T-helper 22 cell (primary cell): Measurements from ENCODE around the gene CPLX3.

Experiments
- DNase-seq: peaks from one replicate; pipeline ENCODE4 v3.0.0-alpha.2; 2020; ENCODE audit warnings: low read depth

The CPLX3 gene

DNA sequence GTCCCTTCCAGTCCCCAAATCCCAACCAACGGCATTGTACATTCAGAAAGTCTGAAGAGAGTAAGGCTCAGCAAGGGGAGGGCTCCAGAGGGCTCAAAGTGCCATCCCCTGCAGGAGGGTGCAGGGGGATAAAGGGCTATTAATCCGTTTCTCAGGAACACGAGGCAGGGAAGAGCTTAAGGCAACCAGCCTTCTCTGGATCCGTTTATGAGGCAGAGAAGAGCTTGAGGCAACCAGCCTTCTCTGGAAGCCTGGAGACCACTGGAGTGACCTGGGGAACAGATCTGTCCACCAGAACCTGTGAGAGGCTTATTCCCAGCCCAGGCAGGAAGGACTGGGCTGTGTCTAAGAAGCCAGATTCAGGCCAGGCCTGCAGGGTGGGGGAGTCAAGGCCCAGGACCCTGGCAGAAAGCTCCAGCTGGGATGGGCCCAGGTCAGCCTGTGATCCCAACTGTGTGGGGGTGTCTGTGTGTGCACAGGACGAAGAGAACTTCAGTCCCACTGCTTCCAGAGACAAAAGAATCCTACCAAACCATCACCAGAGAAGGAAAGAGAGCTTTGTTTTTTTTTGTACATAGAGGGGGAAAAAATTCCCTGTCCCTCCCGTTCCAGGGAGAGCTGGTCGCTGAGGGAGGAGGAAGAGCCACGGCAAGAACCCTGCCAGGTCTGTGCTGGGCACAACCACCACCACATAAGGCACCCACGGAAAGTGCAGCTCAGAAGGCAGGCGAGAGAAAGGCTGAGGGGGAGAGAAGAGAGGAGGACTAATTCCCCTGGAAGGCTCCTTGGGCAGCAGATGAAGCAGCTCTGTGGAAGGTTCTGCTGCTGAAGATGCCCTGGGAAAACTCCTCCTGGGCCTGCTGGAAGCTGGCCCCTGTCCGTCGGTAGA lies 18.1 kb downstream of the CPLX3 start:
- DNase-seq = no peak

GRCh38 chr15:74845208-74845568 lies 18.8 kb downstream of the CPLX3 start:
- DNase-seq = no peak

DNA sequence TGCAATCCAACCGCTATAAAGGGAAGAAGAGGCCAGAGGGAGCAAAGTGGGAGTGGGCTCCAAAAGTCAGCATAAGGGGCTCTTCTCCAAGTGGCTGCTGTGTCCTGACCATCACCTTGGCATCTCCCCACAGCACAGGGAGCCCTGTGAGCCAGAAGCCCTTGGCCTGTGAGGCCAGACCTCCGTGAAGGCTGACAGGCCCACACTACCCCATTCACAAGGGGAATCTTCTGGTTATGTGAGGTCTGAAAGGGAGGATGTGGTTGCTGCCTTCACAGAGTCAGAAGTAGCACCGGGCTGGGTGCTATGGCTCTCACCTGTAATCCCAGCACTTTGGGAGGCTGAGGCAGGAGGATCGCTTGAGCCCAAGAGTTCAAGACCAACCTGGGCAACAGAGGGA lies 19.2 kb downstream of the CPLX3 start:
- no peak for DNase-seq

DNA sequence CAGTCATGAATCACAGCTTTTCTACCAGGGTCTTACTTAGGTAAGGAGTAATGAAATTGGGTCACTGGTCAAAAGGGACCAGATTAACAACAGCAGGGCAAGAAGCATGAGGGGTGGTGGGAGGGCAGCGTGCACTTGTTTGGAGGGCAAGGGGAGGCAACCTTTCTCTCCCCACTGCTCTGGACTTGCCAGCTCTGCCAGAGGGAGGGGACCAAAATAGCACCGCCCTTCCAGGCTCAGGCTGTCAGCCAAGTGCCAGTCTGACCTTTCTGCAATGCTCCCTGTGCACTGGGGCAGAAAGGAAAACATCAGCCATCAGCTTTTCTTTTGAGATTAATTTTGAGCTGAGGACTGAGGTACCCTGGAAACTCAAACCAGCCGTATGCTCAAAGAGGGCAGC lies 21.0 kb downstream of the CPLX3 start:
- no peak for DNase-seq

DNA sequence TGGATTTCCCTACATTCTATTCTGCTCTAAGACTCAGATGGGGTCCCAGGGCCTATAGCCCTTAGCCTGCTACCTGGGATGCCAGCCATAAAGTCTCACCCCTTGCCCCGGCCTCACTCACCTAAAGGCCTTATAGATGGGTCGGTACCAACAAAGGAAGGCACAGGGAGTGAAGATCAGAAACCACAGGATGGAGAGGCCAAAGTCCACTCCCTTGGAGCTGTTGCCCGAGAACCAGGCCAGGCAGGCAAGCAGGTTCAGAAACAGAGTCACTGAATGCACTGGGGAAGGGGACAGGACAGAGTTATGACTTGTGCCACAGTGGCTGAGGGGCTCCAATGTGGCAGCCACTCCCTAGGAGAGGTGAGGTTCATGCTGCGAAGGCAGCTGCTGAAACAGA lies 24.0 kb downstream of the CPLX3 start:
- no peak for DNase-seq

- no peak for DNase-seq
Measured at GRCh38 chr15:74851960-74852359, 25.5 kb downstream of the CPLX3 start.

DNA sequence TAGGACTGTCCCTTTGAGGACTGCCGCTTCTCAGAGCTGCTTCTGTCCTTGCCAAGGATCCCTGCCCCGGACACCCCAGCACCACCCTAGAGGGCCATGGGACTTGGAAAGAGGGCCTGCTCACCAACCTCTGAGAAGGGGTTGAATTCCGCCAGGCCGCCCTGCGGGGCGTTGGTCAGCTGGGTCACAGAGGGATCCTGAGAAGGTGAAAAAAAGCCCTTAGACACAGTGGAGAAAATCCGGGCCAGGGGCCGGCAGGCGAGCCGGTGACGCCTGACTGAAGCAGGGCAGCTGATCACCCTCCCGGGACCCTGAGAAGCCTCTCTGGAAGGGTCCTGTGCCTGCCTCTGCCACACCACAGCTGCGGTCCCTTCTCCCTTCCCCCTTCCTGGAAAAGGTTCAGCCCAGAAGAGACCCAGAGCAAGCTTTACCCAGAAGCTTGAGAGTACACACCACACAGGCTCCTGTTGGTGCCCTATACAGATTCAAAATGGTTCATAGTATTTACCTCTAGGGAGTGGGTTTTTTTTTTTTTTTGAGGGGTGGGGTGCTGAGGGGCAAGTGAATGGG lies 28.1 kb downstream of the CPLX3 start:
- no peak for DNase-seq

GRCh38 chr15:74855857-74856256 lies 29.4 kb downstream of the CPLX3 start:
- no peak for DNase-seq

GRCh38 chr15:74856537-74856936 lies 30.1 kb downstream of the CPLX3 start:
- no peak for DNase-seq

DNA sequence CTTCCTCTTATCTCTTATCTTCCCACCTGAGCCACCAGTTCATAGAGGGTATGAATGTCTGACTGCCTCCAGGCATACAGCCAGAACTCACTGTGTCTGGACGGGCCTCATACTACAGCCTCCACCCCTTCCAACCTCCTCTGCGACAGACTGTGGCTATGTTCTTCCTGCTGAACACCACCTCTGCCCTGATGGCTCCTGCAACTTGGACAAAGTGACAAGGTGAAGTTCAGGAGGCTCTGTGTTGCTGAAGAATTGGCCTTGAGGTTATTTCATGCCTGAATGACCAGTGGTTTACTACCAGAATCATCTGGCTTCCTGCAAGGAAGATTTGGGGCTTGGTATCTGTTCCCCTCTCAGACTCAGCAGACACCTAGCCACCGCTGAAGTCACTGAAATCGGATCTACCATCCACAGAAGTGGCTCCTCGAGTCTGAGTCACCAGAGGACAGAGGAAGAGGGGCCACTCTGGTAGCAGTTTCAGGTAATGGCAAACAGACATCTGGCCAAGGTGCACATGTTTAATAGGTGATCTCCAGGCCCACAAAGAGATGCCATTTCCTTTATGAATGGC lies 30.7 kb downstream of the CPLX3 start:
- DNase-seq = no peak

GRCh38 chr15:74857671-74858368 lies 31.4 kb downstream of the CPLX3 start:
- DNase-seq = no peak

- no peak for DNase-seq
Measured at GRCh38 chr15:74858369-74858740, 31.9 kb downstream of the CPLX3 start.

GRCh38 chr15:74863239-74864056 lies 37.0 kb downstream of the CPLX3 start:
- no peak for DNase-seq

DNA sequence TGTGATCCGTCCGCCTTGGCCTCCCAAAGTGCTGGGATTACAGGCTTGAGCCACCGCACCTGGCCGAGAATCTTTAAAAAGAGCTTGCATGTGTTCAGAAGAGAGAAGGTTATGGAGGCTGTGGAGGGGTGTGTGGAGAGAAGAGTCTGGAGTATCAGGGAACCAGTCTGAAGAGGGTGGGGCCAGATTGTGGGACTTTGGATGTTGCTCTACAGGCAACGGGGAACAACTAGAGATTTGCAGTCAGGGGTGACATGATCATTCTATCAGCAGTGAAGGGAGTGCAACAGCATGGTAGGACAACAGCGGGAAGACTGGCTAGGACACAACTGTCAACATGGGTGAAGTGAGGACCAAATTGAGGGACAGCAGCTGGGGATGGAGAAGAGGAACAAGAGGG lies 37.9 kb downstream of the CPLX3 start:
- DNase-seq = no peak

DNA sequence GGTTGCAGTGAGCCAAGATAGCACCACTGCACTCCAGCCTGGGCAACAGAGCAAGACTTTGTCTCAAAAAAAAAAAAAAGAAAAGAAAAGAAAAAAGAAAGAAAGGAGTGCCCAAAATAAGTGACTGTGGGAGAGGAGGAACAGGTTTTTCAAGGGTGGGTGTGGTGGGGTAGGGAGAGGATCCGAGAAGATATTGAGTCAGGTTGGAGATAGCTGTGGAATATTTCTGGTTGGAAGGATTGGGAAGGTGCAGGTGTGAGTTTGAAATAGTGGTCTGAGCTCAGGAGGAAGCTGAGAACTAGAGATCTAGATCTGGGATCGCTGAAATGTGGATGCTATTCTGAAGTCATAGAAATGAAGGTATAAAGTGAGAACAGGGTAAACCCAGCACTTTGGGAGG lies 38.9 kb downstream of the CPLX3 start:
- DNase-seq = no peak

DNA sequence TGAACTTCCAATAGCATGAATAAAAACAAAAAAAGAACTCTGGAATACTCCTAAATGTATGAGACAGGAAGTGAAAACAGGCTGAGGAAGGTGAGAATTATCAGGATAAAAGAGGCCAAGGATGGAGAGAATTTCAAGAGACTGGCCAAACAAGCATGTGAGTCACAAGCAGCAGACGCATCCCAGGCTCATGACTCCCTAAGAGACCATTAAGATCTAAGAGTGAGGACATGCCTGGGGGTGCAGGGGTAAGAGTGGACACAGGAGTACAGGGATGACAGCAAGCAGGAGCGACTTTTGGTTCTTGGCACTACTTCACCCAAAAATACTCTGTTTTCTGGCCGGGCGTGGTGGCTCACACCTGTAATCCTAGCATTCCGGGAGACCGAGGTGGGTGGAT lies 39.7 kb downstream of the CPLX3 start:
- DNase-seq = no peak

DNA sequence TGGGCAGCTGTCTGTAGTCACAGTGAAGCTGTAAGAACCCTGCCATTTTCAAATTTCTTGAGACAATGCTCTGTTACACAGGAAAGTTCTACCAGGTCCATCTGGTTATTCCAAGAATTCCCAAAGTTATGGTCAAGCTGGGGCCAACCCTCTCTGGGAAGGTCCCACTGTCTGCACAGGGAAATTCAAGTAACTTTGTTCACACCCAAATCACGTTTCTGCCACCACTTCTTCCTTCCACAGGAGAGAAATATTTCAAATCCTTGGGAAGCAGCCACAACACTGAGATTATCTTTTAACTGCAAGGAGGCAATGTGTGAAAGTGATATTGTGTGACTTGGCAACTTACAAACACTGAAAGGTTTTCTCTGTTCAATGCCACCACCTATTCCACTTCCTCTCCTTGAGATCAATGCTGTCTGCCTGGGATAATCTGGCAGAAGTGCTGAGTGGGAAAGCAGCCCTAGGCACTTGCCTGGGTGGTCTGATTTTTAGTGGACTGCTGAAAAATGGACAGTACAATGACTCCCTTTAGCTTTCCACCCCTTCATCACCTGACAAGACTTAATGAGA lies 41.1 kb downstream of the CPLX3 start:
- no peak for DNase-seq

DNA sequence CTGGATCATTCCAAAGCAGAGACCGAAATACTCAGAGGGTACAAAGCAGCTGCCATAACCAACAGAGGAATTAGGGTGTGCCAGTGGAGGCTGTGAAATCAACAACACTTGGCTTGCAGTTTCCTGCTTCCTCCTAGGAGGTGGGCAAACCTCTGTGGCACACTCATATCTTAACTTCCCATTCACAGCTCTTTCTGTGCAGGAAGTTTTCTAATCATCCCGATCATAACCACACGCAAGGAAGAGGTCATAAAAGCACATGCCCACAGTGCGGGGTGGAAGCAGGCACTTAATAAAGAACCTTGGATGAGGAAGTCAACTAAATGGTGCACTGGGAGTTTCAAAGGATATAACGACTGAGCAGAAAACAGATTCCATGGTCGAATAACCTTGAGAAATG lies 41.6 kb downstream of the CPLX3 start:
- DNase-seq = no peak

GRCh38 chr15:74869372-74869725 lies 42.9 kb downstream of the CPLX3 start:
- no peak for DNase-seq

DNA sequence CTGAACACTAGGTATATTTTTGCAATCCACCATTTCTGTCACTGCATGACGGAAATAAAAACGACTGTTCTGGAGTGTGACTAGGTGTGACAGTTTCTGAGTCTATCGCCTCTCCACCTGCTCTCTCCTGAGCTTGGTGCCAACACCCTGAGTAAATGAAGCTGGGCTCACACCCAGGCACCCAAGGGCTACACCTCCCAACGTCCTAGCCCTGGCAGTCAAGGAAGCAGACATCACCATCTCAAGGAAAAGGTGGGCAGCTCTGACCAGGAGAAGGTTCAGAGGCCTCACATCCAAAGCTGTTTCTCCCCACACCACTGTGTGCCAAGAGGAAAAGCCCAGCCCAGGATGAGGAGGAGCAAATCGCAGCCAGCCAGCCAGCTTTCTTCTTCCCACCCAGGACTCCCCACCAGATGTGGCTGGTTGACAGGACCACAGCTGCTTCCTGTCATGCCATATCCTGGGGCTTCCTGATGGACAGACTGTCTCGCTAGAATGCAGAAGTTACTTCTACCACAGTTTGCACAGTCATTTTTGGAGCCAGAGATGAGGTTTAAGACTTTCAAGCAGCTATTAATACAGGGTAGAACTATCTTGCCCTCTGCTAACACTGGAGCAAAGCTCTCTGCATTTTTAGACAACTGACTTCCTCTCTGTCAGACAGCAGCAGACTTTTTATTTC lies 43.4 kb downstream of the CPLX3 start:
- no peak for DNase-seq
